ENCODE data around the gene CLOCK. TPM values are rescaled to one million over a fixed set of nuclear protein-coding genes. Genes with fewer than 3 reads are reported as not detected.
A peak's percentile ranks its signal among the peaks of the same experiment; 100 is the strongest.

The CLOCK gene
- total RNA-seq, 2 experiments from 2014 or later: 8.2 to 8.8 TPM

- CTCF ChIA-PET: interaction anchor here (1.4 kb wide), 1 partner anchor 233 kb away, joined by 3 read pairs; the partner anchor contains the start of gene SRD5A3
- H3K27ac Mint-ChIP-seq: no peak overlapping the region
- TF ChIP-seq CTCF (IDR thresholded peaks at IDR 0.05): no peak
Measured at GRCh38 chr4:55578341-55579010, 31.8 kb upstream of the CLOCK start.

GRCh38 chr4:55575513-55575912 is 28.8 kb upstream of the CLOCK start:
- Mint-ChIP-seq H3K27me3 (peaks cover 2% of the 10 kb centered on the region), H3K9me3 (peaks cover 23% of the 10 kb centered on the region), H3K27ac (no peak overlapping the region), H3K4me1 (ENCODE audit: low read depth) (peaks cover 6% of the 10 kb centered on the region), H3K36me3 (ENCODE audit: low read depth) (no peaks in the 10 kb centered on the region), H3K4me3 (no peak overlapping the region)
- no peak for TF ChIP-seq CTCF (IDR thresholded peaks at IDR 0.05)
- ATAC-seq (no peak), DNase-seq (no peak)
- intact Hi-C loops (cut with micrococcal nuclease): no loop called here
- POLR2A ChIA-PET: no interaction called here
- CTCF ChIA-PET: no interaction called here

More at GRCh38 chr4:55578341-55579010, 31.8 kb upstream of the CLOCK start:
- Mint-ChIP-seq H3K9me3 (peaks cover 26% of the 10 kb centered on the region), H3K36me3 (ENCODE audit: low read depth) (no peaks in the 10 kb centered on the region), H3K4me3 (no peak overlapping the region), H3K27me3 (peaks cover 2% of the 10 kb centered on the region), H3K4me1 (ENCODE audit: low read depth) (peaks cover 6% of the 10 kb centered on the region)
- POLR2A ChIA-PET: no interaction called here
- ATAC-seq: no peak
- no peak for DNase-seq
- intact Hi-C loops (cut with micrococcal nuclease): no loop called here

GRCh38 chr4:55574252-55574651 is 27.5 kb upstream of the CLOCK start:
- peaks cover 6% of the 10 kb centered on the region for H3K4me1 Mint-ChIP-seq (ENCODE audit: low read depth)
- POLR2A ChIA-PET: no interaction called here
- intact Hi-C loops (cut with micrococcal nuclease): no loop called here
- no peaks in the 10 kb centered on the region for H3K36me3 Mint-ChIP-seq (ENCODE audit: low read depth)
- TF ChIP-seq CTCF (IDR thresholded peaks at IDR 0.05): no peak
- H3K4me3 Mint-ChIP-seq: no peak overlapping the region
- H3K9me3 Mint-ChIP-seq: peaks cover 23% of the 10 kb centered on the region
- DNase-seq (peak; percentile 46), ATAC-seq (peak; percentile 94)
- CTCF ChIA-PET: no interaction called here
- peaks cover 2% of the 10 kb centered on the region for H3K27me3 Mint-ChIP-seq
- H3K27ac Mint-ChIP-seq: no peak overlapping the region

- intact Hi-C loops (cut with micrococcal nuclease): no loop called here
- peaks cover 13% of the 10 kb centered on the region for H3K9me3 Mint-ChIP-seq
- H3K36me3 Mint-ChIP-seq (ENCODE audit: low read depth): no peaks in the 10 kb centered on the region
- ChIA-PET POLR2A (no interaction called here), CTCF (no interaction called here)
- no peak for ATAC-seq
- DNase-seq: no peak
- peaks cover 4% of the 10 kb centered on the region for H3K27me3 Mint-ChIP-seq
- H3K27ac Mint-ChIP-seq: no peak overlapping the region
- TF ChIP-seq CTCF (IDR thresholded peaks at IDR 0.05): no peak
- H3K4me1 Mint-ChIP-seq (ENCODE audit: low read depth): peaks cover 6% of the 10 kb centered on the region
- no peak overlapping the region for H3K4me3 Mint-ChIP-seq
Measured at GRCh38 chr4:55571806-55572205, 25.1 kb upstream of the CLOCK start.

- Mint-ChIP-seq H3K27me3 (peaks cover 4% of the 10 kb centered on the region), H3K36me3 (ENCODE audit: low read depth) (no peaks in the 10 kb centered on the region), H3K4me1 (ENCODE audit: low read depth) (no peaks in the 10 kb centered on the region), H3K27ac (no peak overlapping the region), H3K9me3 (no peaks in the 10 kb centered on the region), H3K4me3 (no peak overlapping the region)
- no peak for DNase-seq
- ATAC-seq: no peak
- ChIA-PET CTCF (interaction anchor here (1.8 kb wide), 1 partner anchor 10 kb away, joined by 4 read pairs; no protein-coding TSS in a partner anchor), POLR2A (no interaction called here)
- TF ChIP-seq CTCF (IDR thresholded peaks at IDR 0.05): no peak
- intact Hi-C loops (cut with micrococcal nuclease): no loop called here
Measured at GRCh38 chr4:55568905-55569504, 22.3 kb upstream of the CLOCK start.

Data from activated CD8-positive, alpha-beta T cell treated with anti-CD3 and anti-CD28 coated beads for 36 hours (primary cell).